Measurements from ENCODE around the gene MIDN. TPM values are rescaled to one million over a fixed set of nuclear protein-coding genes. Genes with fewer than 3 reads are reported as not detected.

The MIDN gene
- total RNA-seq, 1 experiment from 2014 or later, result 286 TPM

DNA sequence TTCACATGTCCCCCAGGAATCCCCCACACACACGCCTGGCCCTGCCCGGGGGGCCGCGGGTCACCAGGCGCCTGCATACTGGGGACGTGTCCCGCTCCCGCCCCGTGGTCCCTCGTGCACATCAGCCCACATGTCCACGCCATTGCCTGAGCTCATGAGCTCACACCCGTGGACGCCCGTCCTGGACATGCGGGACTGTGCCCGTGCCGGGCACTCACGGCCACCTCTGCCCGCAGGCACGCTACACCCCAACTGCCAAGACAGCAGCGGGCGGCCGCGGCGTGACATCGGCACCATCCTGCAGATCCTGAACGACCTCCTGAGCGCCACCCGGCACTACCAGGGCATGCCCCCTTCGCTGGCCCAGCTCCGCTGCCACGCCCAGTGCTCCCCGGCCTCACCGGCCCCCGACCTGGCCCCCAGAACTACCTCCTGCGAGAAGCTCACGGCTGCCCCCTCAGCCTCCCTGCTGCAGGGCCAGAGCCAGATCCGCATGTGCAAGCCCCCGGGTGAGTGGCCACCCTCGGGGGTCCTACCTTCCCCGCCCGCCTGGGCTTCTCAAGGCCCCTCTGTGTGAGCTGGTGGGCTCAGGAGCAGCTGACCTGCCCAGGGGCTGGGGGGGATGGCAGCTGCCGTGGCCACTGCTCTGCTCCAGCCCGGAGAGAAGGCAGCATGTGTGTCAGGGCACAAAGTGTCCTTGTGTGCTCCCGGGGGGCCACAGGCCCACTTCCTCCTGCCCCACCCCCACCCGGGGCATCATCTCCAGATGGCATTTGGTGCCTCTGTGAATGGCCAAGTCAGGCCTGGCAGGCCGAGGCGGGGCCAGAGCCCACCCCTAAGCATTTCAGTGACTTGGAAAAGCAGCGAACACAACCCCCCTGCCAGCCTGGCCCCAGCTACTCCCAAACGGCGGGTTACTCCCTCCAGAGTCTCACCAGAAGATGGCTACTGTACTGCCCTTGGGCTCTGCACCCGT lies 7.1 kb downstream of the MIDN start:
- no peaks in the 10 kb centered on the region; the same call in 1 of the 2 replicates for H3K4me1 ChIP-seq (ENCODE audit: insufficient read depth, low read length)
- peaks cover 15% of the 10 kb centered on the region for H3K23me2 ChIP-seq (ENCODE audit: insufficient read length, low read depth, low read length, poor library complexity, severe bottlenecking)
- whole genome bisulfite sequencing (ENCODE audit: extremely low coverage, insufficient read length, low lambda C conversion rate), result no CpG with 5 or more reads among the region's 52 CpGs
- no peak overlapping the region for H3K9ac ChIP-seq (ENCODE audit: extremely low read depth, insufficient read length, low read length)
- no peak overlapping the region for H3K23ac ChIP-seq (ENCODE audit: insufficient read length, low read depth, low read length)
- H3K9me3 ChIP-seq (ENCODE audit: control insufficient read depth, low read depth, low read length), result no peaks in the 10 kb centered on the region
- no peak overlapping the region for H4K8ac ChIP-seq (replicated peaks; ENCODE audit: insufficient read length, low read depth, low read length)
- H3K27ac Mint-ChIP-seq, result peak overlapping the region in 1 of 3 experiments; percentile 89; a peak in 2 of 7 replicates
- no peak overlapping the region for H2BK20ac ChIP-seq (ENCODE audit: low read depth, low read length, poor library complexity, severe bottlenecking)
- no peak for DNase-seq
- no peak overlapping the region for H2BK5ac ChIP-seq (ENCODE audit: insufficient read length, low read length)
- H3K79me2 ChIP-seq (ENCODE audit: insufficient read depth, low read length), result peaks cover 11% of the 10 kb centered on the region; the same call in 1 of the 2 replicates
- no peak overlapping the region for H3T11ph ChIP-seq (ENCODE audit: low read length)
- no peak overlapping the region for H3K18ac ChIP-seq (ENCODE audit: insufficient read length, low read depth, low read length)
- no peak overlapping the region for H4K5ac ChIP-seq (ENCODE audit: insufficient read length, low read depth, low read length)
- H4K91ac ChIP-seq (ENCODE audit: insufficient read length, low read depth, low read length), result no peak overlapping the region
- H3K4ac ChIP-seq (ENCODE audit: low read depth, low read length), result no peak overlapping the region
- H3K27ac ChIP-seq (ENCODE audit: insufficient read length, low read depth, low read length), result no peak overlapping the region
- no peaks in the 10 kb centered on the region for H4K20me1 ChIP-seq (ENCODE audit: control insufficient read depth, insufficient read depth, insufficient read length)
- H3K4me2 ChIP-seq (ENCODE audit: insufficient read depth, insufficient read length, low read length), result no peak overlapping the region
- H3K14ac ChIP-seq (ENCODE audit: insufficient read depth, low read length), result no peak overlapping the region
- H3K27me3 Mint-ChIP-seq (ENCODE audit: low read depth), result no peaks in the 10 kb centered on the region; the same call in 1 of the 2 replicates
- H3K56ac ChIP-seq (ENCODE audit: insufficient read length, low read depth, low read length), result no peak overlapping the region
- H2BK15ac ChIP-seq (ENCODE audit: low read depth, low read length), result no peak overlapping the region
- H3K9me3 Mint-ChIP-seq, result no peaks in the 10 kb centered on the region; a peak in 1 of 5 replicates
- no peak overlapping the region for H2BK120ac ChIP-seq (ENCODE audit: low read depth, low read length, poor library complexity, severe bottlenecking)
- H3K27me3 ChIP-seq (ENCODE audit: insufficient read depth, low read length), result no peaks in the 10 kb centered on the region
- no peak overlapping the region for H2BK12ac ChIP-seq (ENCODE audit: insufficient read length, low read depth, low read length)
- H3K4me3 Mint-ChIP-seq, result no peak overlapping the region
- H3K4me1 Mint-ChIP-seq, result peaks cover 25 to 44% of the 10 kb centered on the region in 2 experiments
- no peak for TF ChIP-seq CTCF (conservative IDR thresholded peaks at IDR 0.05)
- no peaks in the 10 kb centered on the region for H3K79me1 ChIP-seq (ENCODE audit: insufficient read depth, low read depth, low read length, poor library complexity, severe bottlenecking)
- peaks cover 25 to 67% (median 55%) of the 10 kb centered on the region in 3 experiments; a peak in 6 of 7 replicates for H3K36me3 Mint-ChIP-seq (ENCODE audit: insufficient read depth in 1 of 3, low read depth in 3 of 3)
- H2AK5ac ChIP-seq (ENCODE audit: insufficient read length, low read length), result no peak overlapping the region
- no peak overlapping the region for H2AFZ ChIP-seq (ENCODE audit: low read length)

All from H9 (cell line).